ENCODE measurements around the gene FAM20B. TPM values are rescaled to one million over a fixed set of nuclear protein-coding genes. Genes with fewer than 3 reads are reported as not detected.
A peak's percentile ranks its signal among the peaks of the same experiment; 100 is the strongest.
"Not testable (repeated sequence)": the region's sequence is repeated elsewhere in the genome, so short reads cannot be mapped to it uniquely, and the experiment has no call there.

FAM20B gene
- total RNA-seq, 1 experiment from 2014 or later: 43.0 TPM

- no peak for DNase-seq (ENCODE audit: low read depth)
These were observed 1.6 kb upstream of the FAM20B start for GRCh38 chr1:179023946-179024650.

GRCh38 chr1:179025975-179026812, 500 bp downstream of the FAM20B start:
- peak; percentile 68 for DNase-seq (ENCODE audit: low read depth)

GRCh38 chr1:179026813-179027669, 1.3 kb downstream of the FAM20B start:
- no peak for DNase-seq (ENCODE audit: low read depth)

GRCh38 chr1:179029321-179029759, 3.6 kb downstream of the FAM20B start:
- no peak for DNase-seq (ENCODE audit: low read depth)

GRCh38 chr1:179030130-179030529, 4.4 kb downstream of the FAM20B start:
- DNase-seq (ENCODE audit: low read depth): no peak

GRCh38 chr1:179030683-179031082, 5.0 kb downstream of the FAM20B start:
- no peak for DNase-seq (ENCODE audit: low read depth)

- DNase-seq (ENCODE audit: low read depth): no peak
These were observed 5.6 kb downstream of the FAM20B start for GRCh38 chr1:179031284-179031683.

GRCh38 chr1:179031855-179032513, 6.3 kb downstream of the FAM20B start:
- DNase-seq (ENCODE audit: low read depth): peak; percentile 60

- DNase-seq (ENCODE audit: low read depth): peak; percentile 73
These were observed 9.0 kb downstream of the FAM20B start for GRCh38 chr1:179034720-179035119.

GRCh38 chr1:179036844-179037465, 11.3 kb downstream of the FAM20B start:
- DNase-seq (ENCODE audit: low read depth): peak; percentile 86

GRCh38 chr1:179038528-179039281, 13.0 kb downstream of the FAM20B start:
- no peak for DNase-seq (ENCODE audit: low read depth)

- not testable (repeated sequence) for DNase-seq (ENCODE audit: low read depth)
These were observed 13.9 kb downstream of the FAM20B start for GRCh38 chr1:179039502-179040174.

- not testable (repeated sequence) for DNase-seq (ENCODE audit: low read depth)
These were observed 14.5 kb downstream of the FAM20B start for GRCh38 chr1:179040175-179040551.

- no peak for DNase-seq (ENCODE audit: low read depth)
These were observed 16.4 kb downstream of the FAM20B start for GRCh38 chr1:179042087-179042486.

- no peak for DNase-seq (ENCODE audit: low read depth)
These were observed 17.0 kb downstream of the FAM20B start for GRCh38 chr1:179042700-179043099.

GRCh38 chr1:179043266-179043665, 17.6 kb downstream of the FAM20B start:
- no peak for DNase-seq (ENCODE audit: low read depth)

GRCh38 chr1:179043907-179044306, 18.2 kb downstream of the FAM20B start:
- DNase-seq (ENCODE audit: low read depth): no peak

- DNase-seq (ENCODE audit: low read depth): no peak
These were observed 21.3 kb downstream of the FAM20B start for GRCh38 chr1:179046808-179047635.

- DNase-seq (ENCODE audit: low read depth): peak; percentile 34
These were observed 21.9 kb downstream of the FAM20B start for GRCh38 chr1:179047636-179047997.

Data from M059J (cell line).